GM13977 (cell line): Measurements from ENCODE around the gene CCDC27.

Experiments
- DNase-seq: peaks from one replicate; pipeline ENCODE4 v3.0.0; 2012; ENCODE audit warnings: low spot score
- in situ Hi-C: fragments of 300-500 bp; cut with MboI; formaldehyde crosslinking; loops from one replicate; pipeline ENCODE4 v1.12.0; 2022; ENCODE audit warnings: low sequenced_read_pairs, low pct_unique_long_range_greater_than_20kb, mixed read lengths, inconsistent platforms; ENCODE audit not compliant: unreplicated experiment
- TF ChIP-seq, protein P1 (sequence below): IDR thresholded peaks from 2 replicates; pipeline ENCODE4 v1.5.1; 2012; ENCODE audit warnings: mild to moderate bottlenecking, control low read depth; ENCODE audit not compliant: insufficient read depth; ENCODE audit errors: extremely low read depth, missing control alignments

CCDC27 gene

DNA sequence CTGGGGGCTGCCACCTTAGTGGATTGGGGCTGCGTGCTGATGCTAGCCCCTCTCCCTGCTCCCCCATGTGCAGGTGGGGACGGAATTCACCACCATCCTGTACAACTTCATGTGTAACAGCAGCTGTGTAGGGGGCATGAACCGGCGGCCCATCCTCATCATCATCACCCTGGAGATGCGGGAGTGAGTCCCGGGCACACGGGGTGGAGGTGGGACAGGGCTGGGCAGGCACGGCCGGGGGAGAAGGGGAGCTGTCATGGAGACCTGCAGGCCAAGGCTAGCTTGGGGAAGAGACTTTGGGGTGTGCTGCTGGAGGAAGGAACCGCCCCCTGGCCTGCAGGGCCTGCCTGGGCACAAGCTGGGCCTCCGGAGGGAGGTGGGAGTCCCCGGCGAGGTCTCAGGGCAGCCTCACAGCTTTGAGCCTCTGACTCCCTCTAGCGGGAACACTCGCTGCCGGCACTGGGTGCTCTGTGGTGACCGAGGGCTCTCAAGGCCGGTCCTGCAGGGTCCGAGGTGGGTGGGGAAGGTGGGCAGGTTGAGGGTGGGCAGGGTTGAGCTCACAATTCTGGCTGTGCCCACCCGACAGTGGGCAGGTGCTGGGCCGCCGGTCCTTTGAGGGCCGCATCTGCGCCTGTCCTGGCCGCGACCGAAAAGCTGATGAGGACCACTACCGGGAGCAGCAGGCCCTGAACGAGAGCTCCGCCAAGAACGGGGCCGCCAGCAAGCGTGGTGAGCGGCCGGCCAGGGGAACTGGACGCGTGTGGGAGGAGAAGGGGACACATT lies 25.0 kb upstream of the CCDC27 start:
- TF ChIP-seq, protein P1, sequence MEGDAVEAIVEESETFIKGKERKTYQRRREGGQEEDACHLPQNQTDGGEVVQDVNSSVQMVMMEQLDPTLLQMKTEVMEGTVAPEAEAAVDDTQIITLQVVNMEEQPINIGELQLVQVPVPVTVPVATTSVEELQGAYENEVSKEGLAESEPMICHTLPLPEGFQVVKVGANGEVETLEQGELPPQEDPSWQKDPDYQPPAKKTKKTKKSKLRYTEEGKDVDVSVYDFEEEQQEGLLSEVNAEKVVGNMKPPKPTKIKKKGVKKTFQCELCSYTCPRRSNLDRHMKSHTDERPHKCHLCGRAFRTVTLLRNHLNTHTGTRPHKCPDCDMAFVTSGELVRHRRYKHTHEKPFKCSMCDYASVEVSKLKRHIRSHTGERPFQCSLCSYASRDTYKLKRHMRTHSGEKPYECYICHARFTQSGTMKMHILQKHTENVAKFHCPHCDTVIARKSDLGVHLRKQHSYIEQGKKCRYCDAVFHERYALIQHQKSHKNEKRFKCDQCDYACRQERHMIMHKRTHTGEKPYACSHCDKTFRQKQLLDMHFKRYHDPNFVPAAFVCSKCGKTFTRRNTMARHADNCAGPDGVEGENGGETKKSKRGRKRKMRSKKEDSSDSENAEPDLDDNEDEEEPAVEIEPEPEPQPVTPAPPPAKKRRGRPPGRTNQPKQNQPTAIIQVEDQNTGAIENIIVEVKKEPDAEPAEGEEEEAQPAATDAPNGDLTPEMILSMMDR = peak; percentile 64
- peak; percentile 79 for DNase-seq
- in situ Hi-C loops = no loop called here

DNA sequence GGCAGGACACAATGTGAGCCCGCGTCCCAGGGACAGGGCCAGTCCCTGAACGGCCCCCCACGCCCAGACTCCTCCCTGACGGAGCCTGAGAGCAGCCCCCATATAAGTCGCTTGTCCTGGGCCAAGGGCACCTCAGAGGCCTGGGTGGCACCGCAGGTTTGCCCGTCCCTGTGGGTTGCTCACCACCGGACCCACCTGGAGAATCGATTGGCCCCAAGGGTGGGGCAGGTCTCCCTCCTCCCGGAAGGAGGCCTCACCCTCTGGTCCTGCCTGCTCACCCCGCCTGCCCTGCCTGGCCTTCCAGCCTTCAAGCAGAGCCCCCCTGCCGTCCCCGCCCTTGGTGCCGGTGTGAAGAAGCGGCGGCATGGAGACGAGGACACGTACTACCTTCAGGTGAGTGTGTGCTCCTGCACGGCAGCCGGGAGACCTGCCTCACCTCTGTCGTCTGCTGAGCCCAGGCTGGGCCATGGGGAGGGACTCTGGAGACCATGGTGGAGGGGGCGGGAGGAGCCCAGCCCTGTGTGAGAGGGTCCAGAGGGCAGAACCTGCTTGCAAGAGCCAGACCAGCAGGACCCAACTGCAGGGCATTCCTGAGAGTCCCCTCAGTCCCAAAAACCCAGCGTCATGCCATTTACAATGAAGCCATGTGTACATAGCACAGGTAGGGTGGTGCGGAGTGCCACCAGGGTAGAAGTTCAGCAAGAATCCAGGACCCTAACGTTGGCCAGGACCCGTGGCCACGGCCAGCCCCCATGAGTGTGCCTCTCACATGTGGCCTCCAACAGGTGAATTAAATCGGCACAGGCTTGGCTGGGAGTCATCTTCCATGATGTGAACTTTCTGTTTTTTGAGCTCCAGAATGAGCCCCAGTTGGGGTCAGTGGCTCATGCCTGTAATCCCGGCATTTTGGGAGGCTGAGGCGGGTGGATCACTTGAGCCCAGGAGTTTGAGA lies 24.1 kb upstream of the CCDC27 start:
- TF ChIP-seq, protein P1 = no peak
- DNase-seq = no peak
- in situ Hi-C loops = no loop called here

DNA sequence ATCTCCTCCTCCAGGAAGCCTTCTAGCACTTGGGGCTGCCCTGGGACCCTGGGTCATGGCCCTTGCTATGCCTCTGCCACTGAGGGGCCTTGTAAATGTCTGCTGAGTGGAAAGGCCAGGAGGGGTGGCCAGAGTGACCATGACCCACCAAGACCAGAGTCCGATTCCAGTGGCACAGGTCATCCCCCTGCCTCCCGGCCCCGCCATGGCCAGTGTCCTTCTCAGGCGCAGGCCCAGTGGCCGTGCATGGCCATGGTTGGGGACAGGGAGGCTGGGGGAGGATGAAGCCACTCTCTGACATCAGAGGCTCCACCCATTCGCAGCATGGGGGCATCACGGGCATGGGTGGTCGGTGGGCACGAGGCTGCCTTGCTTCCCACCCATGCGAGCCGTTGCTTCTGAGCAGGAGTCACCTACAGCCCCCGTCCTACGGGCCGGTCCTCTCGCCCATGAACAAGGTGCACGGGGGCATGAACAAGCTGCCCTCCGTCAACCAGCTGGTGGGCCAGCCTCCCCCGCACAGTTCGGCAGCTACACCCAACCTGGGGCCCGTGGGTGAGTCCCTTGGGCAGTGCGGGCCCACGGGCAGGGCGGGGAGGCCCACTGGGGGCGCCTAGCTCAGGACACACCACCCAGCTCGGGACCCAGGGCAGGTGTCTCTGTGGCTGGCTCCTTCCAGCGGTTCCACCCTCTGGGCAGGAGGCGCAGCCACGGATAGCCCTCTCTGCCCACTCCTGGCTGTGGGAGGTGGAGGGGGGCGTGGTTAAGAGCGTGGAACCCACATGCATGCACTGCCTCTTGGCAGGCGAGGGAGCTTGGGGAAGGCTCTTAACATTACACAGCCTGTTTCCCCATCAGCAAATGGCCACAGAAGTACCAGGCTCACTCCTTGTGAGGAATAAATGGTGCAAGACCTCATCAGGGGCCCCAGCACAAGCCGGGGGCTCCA lies 22.4 kb upstream of the CCDC27 start:
- TF ChIP-seq, protein P1 = no peak
- in situ Hi-C loops = no loop called here
- DNase-seq = no peak

DNA sequence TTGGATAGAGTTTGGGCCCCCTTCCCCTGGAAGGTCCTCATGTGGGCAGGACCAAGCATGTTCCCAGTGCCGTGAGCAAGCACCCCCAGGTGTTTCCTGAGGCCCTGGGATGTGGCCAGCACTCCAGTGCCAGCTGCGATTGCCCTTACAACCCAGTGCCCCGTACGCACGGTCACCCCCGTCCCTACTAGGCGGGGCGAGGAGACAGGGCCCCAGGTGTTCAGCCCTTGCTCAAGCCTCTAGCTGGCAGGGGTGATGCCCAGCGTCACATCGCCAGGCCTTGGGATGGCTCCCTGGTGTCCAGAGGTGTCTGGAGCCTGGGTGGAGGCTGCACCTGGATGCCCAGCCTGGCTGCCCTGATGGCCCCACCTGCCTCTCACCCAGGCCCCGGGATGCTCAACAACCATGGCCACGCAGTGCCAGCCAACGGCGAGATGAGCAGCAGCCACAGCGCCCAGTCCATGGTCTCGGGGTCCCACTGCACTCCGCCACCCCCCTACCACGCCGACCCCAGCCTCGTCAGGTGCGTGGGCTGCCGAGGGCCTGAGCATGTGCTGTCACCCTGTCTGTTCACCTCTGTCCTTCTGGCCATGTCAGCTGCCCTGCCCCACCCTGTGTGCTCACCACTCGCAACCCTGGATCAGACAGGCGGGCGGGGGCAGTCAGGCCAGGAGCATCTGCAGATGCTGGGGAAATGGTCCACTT lies 21.6 kb upstream of the CCDC27 start:
- in situ Hi-C loops = no loop called here
- no peak for DNase-seq
- TF ChIP-seq, protein P1 = no peak

DNA sequence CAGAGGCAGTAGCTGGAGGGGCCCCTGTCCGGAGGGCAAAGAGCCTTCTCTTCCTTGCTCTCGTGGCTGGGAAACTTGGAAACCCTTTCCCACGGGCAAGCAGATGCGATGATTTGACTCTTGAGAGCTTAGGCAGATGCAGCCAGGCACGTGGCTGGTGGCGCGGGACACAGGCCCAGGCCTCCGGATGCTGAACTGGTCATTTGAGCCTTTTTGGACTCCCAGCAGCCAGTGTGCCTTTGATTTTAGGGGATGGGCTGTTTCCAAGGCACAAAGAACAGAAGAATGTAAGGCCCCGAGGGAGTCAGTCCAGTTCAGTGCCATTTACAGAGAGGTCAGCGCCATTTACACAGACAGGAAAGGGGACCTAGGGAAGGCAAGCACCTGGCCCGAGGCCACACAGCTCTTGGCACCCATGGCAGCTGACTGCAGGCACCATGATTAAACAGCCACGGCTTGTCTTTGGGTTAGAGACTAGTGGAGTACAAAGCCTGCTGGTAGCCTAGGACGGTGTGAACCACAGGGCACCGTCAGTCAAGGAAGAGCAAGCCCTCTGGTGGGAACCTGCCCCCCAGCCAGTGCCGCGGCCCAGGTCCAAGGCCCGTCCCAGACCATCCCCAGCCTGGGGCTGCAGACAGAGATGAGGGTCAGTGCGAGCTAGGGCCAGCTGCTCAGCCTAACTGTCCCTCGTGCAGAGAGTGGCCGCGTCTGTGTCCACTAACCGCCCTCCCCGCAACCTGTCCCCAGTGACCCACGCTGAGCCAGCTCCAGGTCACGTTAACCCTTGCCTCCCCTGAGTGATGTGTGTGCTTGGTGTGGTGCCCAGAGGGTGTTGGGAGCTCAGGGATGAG lies 20.4 kb upstream of the CCDC27 start:
- in situ Hi-C loops = no loop called here
- no peak for DNase-seq
- TF ChIP-seq, protein P1 = no peak
